ENCODE data around the gene ZNF512.

- TF ChIP-seq CTCF (optimal IDR thresholded peaks at IDR 0.05 in 1 of 3, IDR thresholded peaks at IDR 0.05 in 1 of 3, conservative IDR thresholded peaks at IDR 0.05 in 1 of 3; ENCODE audit: extremely low read depth in 1 of 3, insufficient read depth in 2 of 3, low read length in 3 of 3), result no peak
- no peak for TF ChIP-seq EZH2 (IDR thresholded peaks at IDR 0.05; ENCODE audit: low read length)
Observed at GRCh38 chr2:27606611-27607010, 23.8 kb downstream of the ZNF512 start.

Data from keratinocyte (primary cell).